HG03025 (cell line): ENCODE results near the gene PTPDC1.
"Not testable (repeated sequence)": the region's sequence is repeated elsewhere in the genome, so short reads cannot be mapped to it uniquely, and the experiment has no call there.

ENCODE experiments used
- ATAC-seq: cut with Tn5 transposase; IDR thresholded peaks from one replicate; pipeline ENCODE4 v1.9.1; 2021; ENCODE audit warnings: mild to moderate bottlenecking, moderate library complexity; ENCODE audit not compliant: unreplicated experiment, low FRiP score

Gene PTPDC1

GRCh38 chr9:94086486-94087345, 2.5 kb downstream of the PTPDC1 start:
- ATAC-seq: no peak

DNA sequence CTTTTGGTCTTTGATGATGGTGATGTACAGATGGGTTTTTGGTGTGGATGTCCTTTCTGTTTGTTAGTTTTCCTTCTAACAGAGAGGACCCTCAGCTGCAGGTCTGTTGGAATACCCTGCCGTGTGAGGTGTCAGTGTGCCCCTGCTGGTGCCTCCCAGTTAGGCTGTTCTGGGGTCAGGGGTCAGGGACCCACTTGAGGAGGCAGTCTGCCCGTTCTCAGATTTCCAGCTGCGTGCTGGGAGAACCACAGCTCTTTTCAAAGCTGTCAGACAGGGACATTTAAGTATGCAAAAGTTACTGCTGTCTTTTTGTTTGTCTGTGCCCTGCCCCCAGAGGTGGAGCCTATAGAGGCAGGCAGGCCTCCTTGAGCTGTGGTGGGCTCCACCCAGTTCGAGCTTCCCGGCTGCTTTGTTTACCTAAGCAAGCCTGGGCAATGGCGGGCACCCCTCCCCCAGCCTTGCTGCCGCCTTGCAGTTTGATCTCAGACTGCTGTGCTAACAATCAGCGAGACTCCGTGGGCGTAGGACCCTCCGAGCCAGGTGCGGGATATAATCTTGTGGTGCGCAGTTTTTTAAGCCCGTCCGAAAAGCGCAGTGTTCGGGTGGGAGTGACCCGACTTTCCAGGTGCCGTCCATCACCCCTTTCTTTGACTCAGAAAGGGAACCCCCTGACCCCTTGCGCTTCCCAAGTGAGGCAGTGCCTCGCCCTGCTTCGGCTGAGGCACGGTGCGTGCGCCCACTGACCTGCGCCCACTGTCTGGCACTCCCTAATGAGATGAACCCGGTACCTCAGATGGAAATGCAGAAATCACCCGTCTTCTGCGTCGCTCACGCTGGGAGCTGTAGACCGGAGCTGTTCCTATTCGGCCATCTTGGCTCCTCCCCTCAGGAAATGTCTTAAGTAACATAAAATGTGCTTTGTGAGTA, 10.2 kb downstream of the PTPDC1 start:
- not testable (repeated sequence) for ATAC-seq

DNA sequence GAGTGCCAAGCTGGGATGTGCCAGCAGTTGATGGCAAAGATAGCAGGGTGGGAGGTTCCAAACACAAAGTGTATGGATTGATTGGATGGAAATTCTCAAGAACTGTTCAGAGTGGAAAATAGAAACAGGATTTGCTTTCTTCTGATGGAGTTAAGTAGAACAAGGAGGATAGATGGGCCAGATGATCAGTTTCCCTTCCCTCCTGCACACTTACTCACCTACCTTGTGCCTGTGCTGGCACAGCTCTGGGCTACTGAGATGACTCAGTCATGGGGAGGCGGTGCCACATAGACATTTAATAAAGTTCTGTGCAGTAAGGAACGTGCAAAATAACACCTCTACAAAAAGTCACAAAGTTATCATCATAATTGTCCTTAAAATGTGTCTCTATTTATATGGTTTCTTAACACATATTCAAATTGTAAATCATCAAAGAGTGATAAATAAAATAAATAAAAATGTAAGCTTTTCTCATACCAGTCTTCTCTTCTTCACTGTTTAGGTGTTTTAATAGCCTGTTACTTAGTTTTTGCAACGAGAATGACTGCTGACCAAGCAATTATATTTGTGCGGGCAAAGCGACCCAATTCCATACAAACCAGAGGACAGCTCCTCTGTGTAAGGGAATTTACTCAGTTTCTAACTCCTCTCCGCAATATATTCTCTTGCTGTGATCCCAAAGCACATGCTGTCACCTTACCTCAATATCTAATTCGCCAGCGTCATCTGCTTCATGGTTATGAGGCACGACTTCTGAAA, 12.7 kb downstream of the PTPDC1 start:
- ATAC-seq: no peak

GRCh38 chr9:94097788-94098414, 13.6 kb downstream of the PTPDC1 start:
- no peak for ATAC-seq

DNA sequence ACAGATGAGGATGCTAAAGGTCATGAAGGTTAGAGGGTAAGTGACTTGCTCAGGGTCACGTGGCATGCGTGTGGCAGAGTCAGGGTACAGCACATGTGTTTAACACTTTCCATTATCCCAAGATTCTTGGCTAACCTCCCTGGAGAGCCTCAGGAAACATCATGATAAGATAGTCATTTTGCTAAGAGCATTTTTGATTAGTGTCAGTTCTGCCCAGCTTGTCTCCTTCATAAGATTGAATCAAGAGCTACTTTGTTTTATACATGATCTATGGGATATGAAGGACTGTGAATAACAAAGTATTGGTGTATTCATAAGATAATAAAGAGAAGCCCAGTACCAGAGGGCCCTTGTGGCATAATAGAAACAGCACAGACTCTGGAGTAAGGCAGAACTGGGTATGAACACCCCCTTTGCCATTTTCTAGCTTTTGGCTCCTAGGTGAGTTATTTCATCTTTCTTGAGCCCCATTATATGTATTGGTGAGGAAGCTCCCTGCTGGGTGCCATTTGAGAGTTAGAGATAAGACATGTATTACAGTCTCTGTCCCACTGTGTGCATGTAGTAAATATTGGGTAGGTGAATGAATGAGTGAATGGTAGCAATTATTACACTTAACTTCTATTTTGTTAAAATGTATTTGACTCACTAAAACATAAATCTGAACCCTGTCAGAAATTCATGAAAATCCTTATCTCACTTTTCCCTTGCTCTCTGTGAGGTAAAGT, 16.1 kb downstream of the PTPDC1 start:
- ATAC-seq: no peak

DNA sequence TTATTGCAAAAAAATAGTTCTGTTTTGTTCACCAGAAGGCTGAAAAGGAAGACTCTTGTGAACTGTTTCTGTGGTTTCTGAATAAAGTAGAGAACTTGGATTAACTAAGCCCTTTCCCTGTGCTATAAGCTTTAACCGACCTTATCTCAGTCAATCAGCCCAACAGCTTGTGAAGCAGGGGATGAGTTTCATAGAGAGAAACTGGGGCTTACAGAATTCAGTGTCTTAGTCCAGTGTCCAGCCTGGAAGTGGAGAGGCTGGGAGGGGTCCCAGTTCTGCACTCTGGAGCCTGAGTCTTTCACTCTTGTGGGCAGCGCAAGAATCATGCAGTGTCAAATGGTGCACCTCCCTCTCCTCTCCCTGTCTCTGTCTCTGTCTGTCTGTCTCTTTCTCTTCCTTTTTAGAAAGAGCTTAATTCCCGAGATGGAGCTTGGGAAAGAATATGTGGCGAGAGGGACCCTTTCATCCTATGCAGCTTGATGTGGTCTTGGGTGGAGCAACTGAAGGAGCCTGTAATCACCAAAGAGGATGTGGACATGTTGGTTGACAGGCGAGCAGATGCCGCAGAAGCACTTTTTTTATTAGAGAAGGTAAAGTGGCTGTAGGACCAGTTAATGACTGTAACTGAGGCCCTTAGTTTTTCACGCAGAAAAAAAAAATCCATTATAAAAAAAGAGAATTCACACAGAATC, 17.0 kb downstream of the PTPDC1 start:
- no peak for ATAC-seq

GRCh38 chr9:94108584-94108983, 24.3 kb downstream of the PTPDC1 start:
- ATAC-seq: no peak

DNA sequence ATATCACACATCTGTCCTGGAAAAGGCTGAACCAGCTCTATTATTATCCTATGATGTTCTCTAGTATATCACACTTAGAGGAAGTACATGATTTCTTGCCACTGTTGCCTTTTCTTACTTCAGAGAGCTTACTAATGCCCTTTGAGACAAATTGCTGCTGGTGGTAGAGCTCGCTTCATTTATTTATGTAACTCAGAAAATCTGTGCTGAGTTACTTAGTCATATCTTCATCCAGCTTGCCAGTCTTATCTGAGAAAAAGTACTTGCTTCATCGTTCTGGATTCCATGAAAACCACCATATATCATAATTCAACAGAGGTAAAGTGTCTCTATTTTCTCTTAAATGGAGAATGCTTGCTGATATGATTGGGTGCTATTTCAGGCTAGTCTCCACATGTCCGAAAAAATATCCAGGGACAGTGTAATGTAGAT, 26.6 kb downstream of the PTPDC1 start:
- ATAC-seq: no peak

DNA sequence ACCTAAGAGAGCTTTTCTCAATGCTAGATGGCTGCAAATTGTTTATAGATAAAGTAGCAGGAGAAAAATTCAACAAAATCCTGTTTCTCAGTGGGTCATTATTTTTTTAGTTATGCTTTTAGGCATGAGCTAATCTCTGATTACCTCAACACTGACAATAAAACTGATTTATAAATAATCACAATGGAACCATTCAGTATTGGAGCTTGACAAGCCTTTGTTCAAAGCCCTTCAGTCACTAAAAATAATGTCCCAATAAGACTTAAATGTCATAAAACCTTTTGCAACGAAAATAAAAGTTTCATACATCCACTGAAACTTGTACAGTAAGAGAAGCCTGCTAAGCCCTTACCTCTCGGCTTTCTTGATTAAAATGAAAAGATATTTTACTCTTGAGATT, 27.2 kb downstream of the PTPDC1 start:
- ATAC-seq: no peak

DNA sequence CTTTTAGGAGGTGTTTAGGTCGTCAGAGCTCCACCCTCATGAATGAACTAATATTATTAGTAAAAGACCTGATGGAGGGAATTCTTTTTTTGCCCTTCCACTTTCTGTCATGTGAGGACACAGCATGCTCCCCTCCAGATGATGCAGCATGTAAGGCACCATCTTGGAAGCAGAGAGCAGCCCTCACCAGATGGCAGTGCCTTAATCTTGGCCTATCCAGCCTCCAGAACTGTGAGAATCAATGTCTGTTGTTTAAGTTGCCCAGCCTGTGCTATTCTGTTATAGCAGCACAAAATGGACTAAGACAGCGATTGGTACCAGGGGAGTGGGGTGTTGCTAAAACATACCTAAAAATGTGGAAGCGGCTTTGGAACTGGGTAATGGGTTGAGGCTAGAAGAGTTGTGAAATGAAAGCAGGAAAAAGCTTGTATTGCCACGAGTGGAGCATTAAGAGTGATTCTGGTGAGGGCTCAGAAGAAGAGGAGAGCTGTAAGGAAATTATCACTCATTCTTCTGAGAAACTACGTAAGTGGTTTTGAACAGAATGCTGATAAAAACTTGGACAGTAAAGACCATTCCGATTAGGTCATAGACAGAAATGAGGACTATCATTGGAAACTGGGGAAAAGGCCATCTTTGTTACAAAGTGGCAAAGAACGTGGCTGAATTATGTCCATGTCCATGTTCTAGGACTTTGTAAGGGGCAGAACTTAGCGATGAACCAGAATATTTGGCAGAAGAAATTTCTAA, 28.6 kb downstream of the PTPDC1 start:
- no peak for ATAC-seq

DNA sequence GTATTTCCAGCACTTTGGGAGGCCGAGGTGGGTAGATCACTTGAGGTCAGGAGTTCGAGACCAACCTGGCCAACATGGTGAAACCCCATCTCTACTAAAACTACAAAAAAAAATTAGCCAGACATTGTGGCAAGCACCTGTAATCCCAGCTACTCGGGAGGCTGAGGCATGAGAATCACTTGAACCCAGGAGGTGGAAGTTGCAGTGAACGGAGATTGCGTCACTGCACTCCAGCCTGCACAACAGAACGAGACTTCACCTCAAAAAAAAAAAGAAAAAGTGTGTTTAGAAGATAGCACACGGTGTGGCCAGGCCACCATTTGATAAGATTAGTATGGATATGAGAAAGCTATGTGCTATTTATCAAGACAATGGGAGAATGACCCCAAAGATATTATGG, 35.8 kb downstream of the PTPDC1 start:
- not testable (repeated sequence) for ATAC-seq

GRCh38 chr9:94120854-94121376, 36.7 kb downstream of the PTPDC1 start:
- ATAC-seq: no peak

- no peak for ATAC-seq
Observed at GRCh38 chr9:94126844-94127243, 42.6 kb downstream of the PTPDC1 start.

- ATAC-seq: no peak
Observed at GRCh38 chr9:94127806-94128205, 43.5 kb downstream of the PTPDC1 start.

DNA sequence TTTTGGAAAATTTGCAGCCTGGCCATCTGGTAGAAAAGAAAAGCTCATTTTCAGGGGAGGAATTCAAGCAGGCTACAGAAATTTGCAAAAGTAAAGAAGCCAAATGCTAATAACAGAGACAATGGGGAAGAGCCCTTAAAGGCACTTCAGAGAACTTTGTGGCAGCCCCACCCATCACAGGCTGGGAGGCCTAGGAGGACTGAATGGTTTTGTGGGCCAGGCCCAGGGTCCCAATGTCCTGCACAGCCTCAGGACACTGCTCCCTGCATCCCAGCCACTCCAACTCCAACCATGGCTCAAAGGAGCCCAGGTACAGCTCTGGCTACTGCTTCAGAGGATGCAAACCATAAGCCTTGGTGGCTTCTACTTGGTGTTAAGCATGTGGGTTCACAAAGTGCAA, 44.3 kb downstream of the PTPDC1 start:
- ATAC-seq: no peak

- no peak for ATAC-seq
Observed at GRCh38 chr9:94134629-94135028, 50.4 kb downstream of the PTPDC1 start.

- ATAC-seq: no peak
Observed at GRCh38 chr9:94135222-94135621, 51.0 kb downstream of the PTPDC1 start.
